PC-3 (cell line): ENCODE results near the gene ARHGAP19. TPM values are rescaled to one million over a fixed set of nuclear protein-coding genes. Genes with fewer than 3 reads are reported as not detected.

Experiments
- ATAC-seq: fragments of 200-7000 bp; cut with Tn5 transposase; 2 replicates; pipeline ENCODE4 v1.9.1; 2020; ENCODE audit warnings: mild to moderate bottlenecking, moderate library complexity
- BruUV-seq: library from RNA; stranded (reverse); fragments of 400-500 nt; replicated peaks from 2 replicates; lab custom pipeline; 2021; lab: Mats Ljungman, UMichigan
- CTCF ChIA-PET: fragments of 300-600 bp; sonication (Branson Sonifier 250); formaldehyde crosslinking; loops from one replicate; lab custom pipeline; 2022; ENCODE audit warnings: antibody characterized with exemption; lab: Charles Lee
- POLR2A ChIA-PET: fragments of 300-600 bp; sonication (Branson Sonifier 250); formaldehyde crosslinking; loops from one replicate; lab custom pipeline; 2022; ENCODE audit warnings: antibody characterized with exemption; ENCODE audit not compliant: unreplicated experiment; lab: Charles Lee
- DNase-seq: peaks from one replicate; pipeline ENCODE4 v3.0.0-alpha.2; 2015
- H2AFZ ChIP-seq: fragments of 300-600 bp; sonication (generic); 2 replicates; pipeline ENCODE4 v1.6.0; 2016; ENCODE audit warnings: antibody characterized with exemption, low read length
- H3F3A ChIP-seq: fragments of 300-600 bp; sonication (generic); one replicate; pipeline ENCODE4 v1.6.0; 2017; ENCODE audit warnings: antibody characterized with exemption, low read length, control low read depth, mild to moderate bottlenecking; ENCODE audit not compliant: unreplicated experiment
- H3K27ac ChIP-seq: fragments of 300-600 bp; sonication (generic); 2 replicates; pipeline ENCODE4 v1.5.1; 2016; ENCODE audit warnings: mild to moderate bottlenecking, low read length
- H3K27me3 ChIP-seq: fragments of 300-600 bp; sonication (generic); 2 replicates; pipeline ENCODE4 v1.6.1; 2016; ENCODE audit warnings: low read length, mixed read lengths
- H3K36me3 ChIP-seq: fragments of 300-600 bp; sonication (generic); 2 replicates; pipeline ENCODE4 v1.6.1; 2016; ENCODE audit warnings: low read depth, mixed run types, low read length, mixed read lengths
- H3K4me1 ChIP-seq: fragments of 300-600 bp; sonication (generic); 2 replicates; pipeline ENCODE4 v1.5.1; 2016; ENCODE audit warnings: low read length; ENCODE audit not compliant: insufficient read depth
- H3K4me2 ChIP-seq: fragments of 300-600 bp; sonication (generic); 2 replicates; pipeline ENCODE4 v1.6.0; 2016; ENCODE audit warnings: low read length
- H3K4me3 ChIP-seq: fragments of 300-600 bp; sonication (generic); 2 replicates; pipeline ENCODE4 v1.5.1; 2016; ENCODE audit warnings: mild to moderate bottlenecking, low read length, mixed read lengths
- H3K79me2 ChIP-seq: fragments of 300-600 bp; sonication (generic); 2 replicates; pipeline ENCODE4 v1.6.1; 2017; ENCODE audit warnings: low read length, mixed read lengths
- H3K9ac ChIP-seq: fragments of 300-600 bp; sonication (generic); 2 replicates; pipeline ENCODE4 v1.6.0; 2016; ENCODE audit warnings: mild to moderate bottlenecking, low read length
- H3K9me2 ChIP-seq: fragments of 300-600 bp; sonication (generic); replicated peaks from 2 replicates; pipeline ENCODE4 v1.6.1; 2016; ENCODE audit warnings: mixed run types, low read length, mixed read lengths
- H3K9me3 ChIP-seq: fragments of 300-600 bp; sonication (generic); 2 replicates; pipeline ENCODE4 v1.6.1; 2016; ENCODE audit warnings: low read length, mixed read lengths
- H4K20me1 ChIP-seq: fragments of 300-600 bp; sonication (generic); 2 replicates; pipeline ENCODE4 v1.6.1; 2016; ENCODE audit warnings: low read length, mixed read lengths
- EZH2 ChIP-seq: fragments of 300-600 bp; sonication (generic); IDR thresholded peaks from one replicate; pipeline ENCODE4 v1.6.1; 2017; ENCODE audit warnings: antibody characterized with exemption, mild to moderate bottlenecking, low read length; ENCODE audit not compliant: unreplicated experiment
- EZH2phosphoT487 ChIP-seq: fragments of 300-600 bp; sonication (generic); IDR thresholded peaks from 2 replicates; pipeline ENCODE4 v1.6.1; 2018; ENCODE audit warnings: mild to moderate bottlenecking, antibody characterized with exemption, low read length, borderline replicate concordance
- intact Hi-C: fragments of 100-400 bp; cut with micrococcal nuclease; formaldehyde crosslinking; loops from 2 replicates; pipeline ENCODE4 v1.9.0; 2023
- total RNA-seq: library from RNA; depleted of rRNA; stranded (reverse); fragments of >200 nt; gene quantifications from 2 replicates; pipeline ENCODE4 v1.2.3, GENCODE V29; 2014
- TF ChIP-seq, protein P1 (sequence below): fragments of 300-600 bp; sonication (generic); conservative IDR thresholded peaks from 2 replicates; pipeline ENCODE4 v1.5.1; 2017; ENCODE audit warnings: antibody characterized with exemption, low read depth, mild to moderate bottlenecking, low read length

ARHGAP19 gene
- total RNA-seq, 1 experiment from 2014 or later = 9.8 TPM

DNA sequence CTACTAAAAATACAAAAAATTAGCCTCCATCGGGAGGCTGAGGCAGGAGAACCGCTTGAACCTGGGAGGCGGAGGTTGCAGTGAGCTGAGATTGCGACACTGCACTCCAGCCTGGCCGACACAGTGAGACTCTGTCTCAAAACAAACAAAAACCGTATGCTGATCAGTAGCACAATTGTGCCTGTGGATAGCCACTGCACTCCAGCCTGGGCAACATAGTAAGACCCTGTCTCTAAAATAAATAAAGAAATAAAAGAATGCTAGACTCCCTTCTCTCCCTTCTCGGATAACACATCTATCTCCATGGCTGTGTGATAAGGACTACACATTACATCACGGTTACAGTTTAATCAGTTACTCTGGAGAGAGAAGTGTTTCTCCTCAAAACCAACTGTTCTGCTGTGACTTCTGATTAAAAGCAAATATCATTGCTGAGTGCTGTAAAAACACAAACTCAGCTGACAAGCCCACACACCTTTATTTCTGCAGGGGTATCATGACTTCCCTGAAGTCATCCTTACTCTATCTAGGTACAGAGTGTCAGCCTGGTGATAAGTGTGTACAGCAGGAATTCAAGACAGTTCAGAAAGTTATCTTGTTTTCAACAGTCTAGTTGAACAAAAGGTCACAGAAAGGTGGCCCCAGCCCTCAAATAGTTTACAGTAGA is 5.3 kb upstream of the ARHGAP19 start:
- TF ChIP-seq, protein P1, sequence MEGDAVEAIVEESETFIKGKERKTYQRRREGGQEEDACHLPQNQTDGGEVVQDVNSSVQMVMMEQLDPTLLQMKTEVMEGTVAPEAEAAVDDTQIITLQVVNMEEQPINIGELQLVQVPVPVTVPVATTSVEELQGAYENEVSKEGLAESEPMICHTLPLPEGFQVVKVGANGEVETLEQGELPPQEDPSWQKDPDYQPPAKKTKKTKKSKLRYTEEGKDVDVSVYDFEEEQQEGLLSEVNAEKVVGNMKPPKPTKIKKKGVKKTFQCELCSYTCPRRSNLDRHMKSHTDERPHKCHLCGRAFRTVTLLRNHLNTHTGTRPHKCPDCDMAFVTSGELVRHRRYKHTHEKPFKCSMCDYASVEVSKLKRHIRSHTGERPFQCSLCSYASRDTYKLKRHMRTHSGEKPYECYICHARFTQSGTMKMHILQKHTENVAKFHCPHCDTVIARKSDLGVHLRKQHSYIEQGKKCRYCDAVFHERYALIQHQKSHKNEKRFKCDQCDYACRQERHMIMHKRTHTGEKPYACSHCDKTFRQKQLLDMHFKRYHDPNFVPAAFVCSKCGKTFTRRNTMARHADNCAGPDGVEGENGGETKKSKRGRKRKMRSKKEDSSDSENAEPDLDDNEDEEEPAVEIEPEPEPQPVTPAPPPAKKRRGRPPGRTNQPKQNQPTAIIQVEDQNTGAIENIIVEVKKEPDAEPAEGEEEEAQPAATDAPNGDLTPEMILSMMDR = no peak
- TF ChIP-seq EZH2 = no peak
- no peaks in the 10 kb centered on the region for H3F3A ChIP-seq
- H3K9me2 ChIP-seq = no peaks in the 10 kb centered on the region
- CTCF ChIA-PET = no interaction called here
- H3K4me3 ChIP-seq = no peak overlapping the region
- no peaks in the 10 kb centered on the region for H3K36me3 ChIP-seq
- ATAC-seq (no peak), DNase-seq (no peak)
- no peak overlapping the region for H3K4me2 ChIP-seq
- H3K9ac ChIP-seq = no peak overlapping the region
- POLR2A ChIA-PET = interaction anchor here (0.7 kb wide), 1 partner anchor 104 kb away, joined by 5 read pairs; no protein-coding TSS in a partner anchor
- no peak overlapping the region for H3K27ac ChIP-seq
- no peaks in the 10 kb centered on the region for H3K79me2 ChIP-seq
- no peaks in the 10 kb centered on the region for H3K27me3 ChIP-seq
- H2AFZ ChIP-seq = no peak overlapping the region
- no TSS peak for BruUV-seq
- H4K20me1 ChIP-seq = no peaks in the 10 kb centered on the region
- no peaks in the 10 kb centered on the region for H3K9me3 ChIP-seq
- intact Hi-C loops = no loop called here
- no peaks in the 10 kb centered on the region for H3K4me1 ChIP-seq

DNA sequence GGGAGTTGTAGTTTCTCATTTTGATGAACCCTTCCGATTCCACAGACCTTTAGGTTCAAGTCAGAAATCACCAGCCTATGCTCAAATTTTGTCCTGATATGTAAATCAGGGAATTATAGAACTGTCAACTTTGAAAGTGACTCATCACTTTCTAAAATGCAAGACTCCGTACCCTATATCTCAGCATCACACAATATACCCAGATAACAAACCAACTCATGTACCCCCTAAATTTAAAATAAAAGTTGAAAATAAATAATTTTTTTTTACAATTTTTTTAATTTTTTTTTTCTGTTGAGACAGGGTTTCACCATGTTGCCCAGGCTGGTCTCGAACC is 393 bp upstream of the ARHGAP19 start:
- 0 out of 2 replicates have a peak overlapping the region, but pooled peaks have one; percentile 29 for H3K4me2 ChIP-seq
- no TSS peak for BruUV-seq
- H3K9ac ChIP-seq = no peak overlapping the region
- CTCF ChIA-PET = no interaction called here
- no peaks in the 10 kb centered on the region for H3K9me2 ChIP-seq
- TF ChIP-seq, protein P1 = no peak
- no peak for TF ChIP-seq EZH2
- no peak for TF ChIP-seq EZH2phosphoT487
- intact Hi-C loops = loop anchor here (1.0 kb wide), 2 partner anchors 40 to 107 kb away; no protein-coding TSS in a partner anchor
- POLR2A ChIA-PET = no interaction called here
- peaks cover 15% of the 10 kb centered on the region for H3K79me2 ChIP-seq
- ATAC-seq (no peak), DNase-seq (no peak)
- H3K4me3 ChIP-seq = no peak overlapping the region
- no peak overlapping the region for H2AFZ ChIP-seq
- H3K36me3 ChIP-seq = no peaks in the 10 kb centered on the region
- H4K20me1 ChIP-seq = no peaks in the 10 kb centered on the region
- no peak overlapping the region for H3K27ac ChIP-seq
- peaks cover 5% of the 10 kb centered on the region for H3F3A ChIP-seq
- H3K27me3 ChIP-seq = no peaks in the 10 kb centered on the region
- H3K9me3 ChIP-seq = no peaks in the 10 kb centered on the region
- no peaks in the 10 kb centered on the region; the same call in 1 of the 2 replicates for H3K4me1 ChIP-seq
